Nephron (organoid): ENCODE results near the gene NUDT3.

Experiments used
- H3K27ac Mint-ChIP-seq, 3 experiments: 2 replicates each; pipeline ENCODE4 v1.8.0; 2020; ENCODE audit warnings: mixed read lengths in 3 of 3, mild to moderate bottlenecking in 2 of 3, moderate library complexity in 1 of 3
- H3K27me3 Mint-ChIP-seq: 2 replicates; pipeline ENCODE4 v1.8.0; 2021; ENCODE audit warnings: low read depth, mild to moderate bottlenecking, moderate library complexity, mixed read lengths
- H3K36me3 Mint-ChIP-seq: 2 replicates; pipeline ENCODE4 v1.8.0; 2020; ENCODE audit warnings: low read depth, mixed read lengths
- H3K4me1 Mint-ChIP-seq: 2 replicates; pipeline ENCODE4 v1.8.0; 2020; ENCODE audit warnings: mixed read lengths
- H3K4me3 Mint-ChIP-seq, 3 experiments: 2 replicates each; pipeline ENCODE4 v1.8.0; 2020; ENCODE audit warnings: mild to moderate bottlenecking in 3 of 3, mixed read lengths in 3 of 3, moderate library complexity in 2 of 3
- H3K9me3 Mint-ChIP-seq: 2 replicates; pipeline ENCODE4 v1.8.0; 2020; ENCODE audit warnings: mixed read lengths
- CTCF ChIP-seq, 3 experiments: fragments of 200-600 bp; sonication (generic); IDR thresholded peaks; one replicate each; pipeline ENCODE4 v1.5.0; 2021; ENCODE audit warnings: antibody characterized with exemption in 3 of 3; ENCODE audit not compliant: unreplicated experiment in 3 of 3

NUDT3 gene

GRCh38 chr6:34300332-34300751, 92.1 kb downstream of the NUDT3 start:
- peaks cover 48% of the 10 kb centered on the region for H3K4me1 Mint-ChIP-seq
- H3K36me3 Mint-ChIP-seq: peaks cover 4% of the 10 kb centered on the region
- H3K4me3 Mint-ChIP-seq: no peak overlapping the region
- peak overlapping the region in 2 of 3 experiments; percentile 28 to 56 for H3K27ac Mint-ChIP-seq
- TF ChIP-seq CTCF (IDR thresholded peaks at IDR 0.05; ENCODE audit: unreplicated experiment in 3 of 3): no peak
- no peaks in the 10 kb centered on the region for H3K27me3 Mint-ChIP-seq
- H3K9me3 Mint-ChIP-seq: no peaks in the 10 kb centered on the region

GRCh38 chr6:34298941-34299340, 93.5 kb downstream of the NUDT3 start:
- Mint-ChIP-seq H3K4me1 (peaks cover 46% of the 10 kb centered on the region), H3K4me3 (no peak overlapping the region), H3K9me3 (no peaks in the 10 kb centered on the region), H3K27ac (peak overlapping the region in 2 of 3 experiments; percentile 24 to 68), H3K36me3 (peaks cover 9% of the 10 kb centered on the region), H3K27me3 (no peaks in the 10 kb centered on the region)
- no peak for TF ChIP-seq CTCF (IDR thresholded peaks at IDR 0.05; ENCODE audit: unreplicated experiment in 3 of 3)

GRCh38 chr6:34295721-34296120, 96.7 kb downstream of the NUDT3 start:
- no peak for TF ChIP-seq CTCF (IDR thresholded peaks at IDR 0.05; ENCODE audit: unreplicated experiment in 3 of 3)
- Mint-ChIP-seq H3K4me1 (peaks cover 18% of the 10 kb centered on the region), H3K36me3 (peaks cover 30% of the 10 kb centered on the region), H3K4me3 (no peak overlapping the region), H3K27me3 (no peaks in the 10 kb centered on the region), H3K27ac (peak overlapping the region in 1 of 3 experiments; percentile 31), H3K9me3 (no peaks in the 10 kb centered on the region)

- Mint-ChIP-seq H3K27me3 (no peaks in the 10 kb centered on the region), H3K4me1 (peaks cover 4% of the 10 kb centered on the region), H3K4me3 (no peak overlapping the region), H3K27ac (no peak overlapping the region), H3K36me3 (peaks cover 30% of the 10 kb centered on the region), H3K9me3 (no peaks in the 10 kb centered on the region)
- no peak for TF ChIP-seq CTCF (IDR thresholded peaks at IDR 0.05; ENCODE audit: unreplicated experiment in 3 of 3)
These were observed 99.5 kb downstream of the NUDT3 start for GRCh38 chr6:34292954-34293353.

GRCh38 chr6:34289137-34289536, 103.3 kb downstream of the NUDT3 start:
- TF ChIP-seq CTCF (IDR thresholded peaks at IDR 0.05; ENCODE audit: unreplicated experiment in 3 of 3): no peak
- Mint-ChIP-seq H3K4me1 (peaks cover 10% of the 10 kb centered on the region), H3K9me3 (no peaks in the 10 kb centered on the region), H3K27me3 (no peaks in the 10 kb centered on the region), H3K36me3 (peaks cover 50% of the 10 kb centered on the region), H3K4me3 (no peak overlapping the region), H3K27ac (peak overlapping the region in 1 of 3 experiments; percentile 15)

GRCh38 chr6:34288581-34288980, 103.9 kb downstream of the NUDT3 start:
- Mint-ChIP-seq H3K27ac (peak overlapping the region in 1 of 3 experiments; percentile 15), H3K9me3 (no peaks in the 10 kb centered on the region), H3K36me3 (peaks cover 52% of the 10 kb centered on the region), H3K4me3 (no peak overlapping the region), H3K4me1 (peaks cover 10% of the 10 kb centered on the region), H3K27me3 (no peaks in the 10 kb centered on the region)
- TF ChIP-seq CTCF (IDR thresholded peaks at IDR 0.05; ENCODE audit: unreplicated experiment in 3 of 3): no peak
